Hippocampal formation (tissue), 2 donors: ENCODE measurements around the gene PDE8B.

Experiments used
- DNase-seq, 2 donors: peaks; one replicate each; lab custom pipeline; 2025; lab: John Stamatoyannopoulos, UW

PDE8B gene

DNA sequence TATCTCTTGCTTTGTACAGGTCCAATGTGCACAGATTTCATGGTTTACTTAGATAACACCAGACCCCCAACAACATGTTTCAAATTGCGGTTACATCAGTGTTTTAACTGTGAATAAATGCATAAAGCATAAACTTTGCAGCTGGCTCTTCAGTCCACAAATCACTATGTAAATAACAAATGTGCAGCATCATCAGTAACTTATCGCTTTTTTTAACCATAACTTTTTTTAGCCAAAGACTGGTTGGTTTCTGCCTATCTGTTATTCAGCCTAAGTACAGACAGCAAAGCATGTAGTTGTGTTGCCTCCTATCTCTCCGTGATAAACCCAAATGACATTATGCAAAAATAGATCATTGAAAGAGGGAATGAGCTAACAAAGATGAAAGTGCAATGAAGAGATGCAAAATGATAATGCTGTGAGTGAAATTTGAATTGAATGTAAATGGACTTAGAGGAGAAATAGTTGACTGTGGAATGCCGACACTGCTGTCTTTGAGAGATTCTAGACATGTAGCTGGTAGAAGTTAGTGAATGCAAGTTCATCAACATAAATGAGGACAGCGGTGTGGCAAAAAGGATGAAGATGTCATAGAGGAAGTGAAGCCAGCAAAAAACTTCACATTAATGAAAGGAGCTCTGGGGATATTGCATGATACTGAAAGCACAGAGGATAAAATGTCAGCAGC, 108.8 kb downstream of the PDE8B start:
- DNase-seq, result no peak

- no peak for DNase-seq
Measured at GRCh38 chr5:77321793-77322394, 111.4 kb downstream of the PDE8B start.

- no peak for DNase-seq
Measured at GRCh38 chr5:77322406-77322805, 111.9 kb downstream of the PDE8B start.

DNA sequence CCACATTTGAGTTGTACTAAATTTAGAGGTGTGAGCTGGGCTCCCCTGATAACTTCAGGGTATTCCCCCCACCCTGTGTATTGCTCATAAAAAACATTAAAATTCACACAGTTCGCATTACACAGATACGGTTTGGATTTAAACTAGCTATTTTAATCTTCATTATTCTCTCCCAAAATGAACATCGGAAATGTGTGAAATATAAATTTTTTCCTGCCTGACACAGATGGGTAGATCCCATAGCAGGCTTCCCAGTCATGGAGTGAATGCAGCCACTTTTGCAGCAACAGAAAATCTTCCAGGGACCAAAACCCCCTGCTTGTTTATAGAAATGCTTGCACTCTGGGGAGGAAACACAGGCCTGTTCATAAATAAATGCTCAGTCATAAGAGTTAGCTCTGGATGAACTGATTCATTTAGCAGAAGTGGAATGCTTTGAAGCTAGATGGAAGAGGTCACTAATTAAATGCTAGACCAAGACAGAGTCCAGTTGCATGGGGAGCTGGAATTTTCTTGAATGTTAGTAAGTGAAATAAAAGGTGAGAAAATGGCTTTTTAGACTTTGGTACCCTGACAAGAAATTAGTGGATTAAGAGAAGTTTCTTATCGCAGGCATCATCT, 115.6 kb downstream of the PDE8B start:
- DNase-seq, result no peak

DNA sequence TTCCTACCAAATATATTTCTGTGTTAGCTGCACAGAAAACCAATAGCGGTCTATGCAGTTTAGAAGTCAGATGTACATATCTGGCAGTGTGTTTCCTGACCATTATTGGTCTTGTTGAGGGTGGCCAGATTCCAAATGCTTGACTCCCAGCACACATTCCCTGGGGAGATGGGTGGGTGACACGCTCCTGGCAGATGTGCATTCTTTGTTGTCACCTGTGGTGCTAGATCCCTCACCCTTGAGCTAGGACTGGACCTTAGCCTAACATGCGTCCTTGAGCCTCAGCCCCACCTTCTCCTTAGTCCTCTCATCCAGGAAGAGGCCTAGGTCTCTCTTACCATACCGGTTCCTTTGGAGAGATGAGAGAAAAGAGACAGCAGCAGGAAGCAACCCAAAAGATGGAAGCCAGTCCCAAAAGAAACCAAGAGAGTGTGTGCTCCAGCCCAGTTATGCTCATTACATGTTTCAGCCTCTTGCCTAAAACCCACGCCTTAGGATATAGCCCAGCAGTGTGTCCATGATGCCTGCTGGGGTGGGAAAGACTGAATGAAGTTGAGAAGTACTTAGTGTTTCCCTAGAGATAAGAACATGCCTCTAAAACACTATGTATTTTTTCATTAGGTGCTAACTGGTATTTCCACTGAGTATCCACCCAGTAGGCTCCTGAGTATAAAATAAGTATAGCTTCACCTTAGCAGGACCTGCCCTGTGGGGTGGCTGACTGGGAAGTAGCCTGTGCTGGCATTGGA, 116.7 kb downstream of the PDE8B start:
- no peak for DNase-seq

DNA sequence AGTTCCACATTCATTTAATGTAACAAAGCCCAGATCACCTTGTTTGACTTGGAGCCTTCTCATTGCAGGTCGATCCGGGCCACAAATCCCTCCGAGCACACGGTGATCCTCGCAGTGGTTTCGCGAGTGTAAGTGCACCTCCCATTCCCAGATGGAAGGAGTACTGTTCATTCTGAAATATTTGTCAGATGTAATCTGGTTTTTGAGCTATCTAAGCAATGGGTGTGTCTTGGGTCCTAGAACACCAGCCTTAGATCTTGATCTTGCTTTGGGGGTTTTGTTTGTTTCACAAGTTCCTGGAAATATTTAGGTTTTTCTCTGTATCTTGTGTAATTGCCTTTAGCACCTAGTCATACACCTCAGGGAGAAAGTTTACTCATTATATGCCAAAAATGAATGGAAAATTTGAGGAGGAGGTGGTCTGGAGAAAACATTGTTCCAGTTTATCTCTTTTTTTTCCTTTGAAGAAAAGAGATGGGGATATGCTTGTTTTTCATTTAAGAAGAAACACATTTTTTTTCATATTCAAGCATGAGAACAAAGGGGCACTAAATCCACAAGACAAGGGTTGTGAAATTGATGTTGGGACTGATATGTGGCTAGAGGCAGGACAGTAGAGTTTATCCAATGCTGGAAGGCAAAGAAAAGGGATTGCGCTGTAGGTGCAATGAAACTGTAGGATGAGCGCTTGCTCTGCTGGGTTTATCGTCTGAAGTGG, 118.6 kb downstream of the PDE8B start:
- no peak for DNase-seq

DNA sequence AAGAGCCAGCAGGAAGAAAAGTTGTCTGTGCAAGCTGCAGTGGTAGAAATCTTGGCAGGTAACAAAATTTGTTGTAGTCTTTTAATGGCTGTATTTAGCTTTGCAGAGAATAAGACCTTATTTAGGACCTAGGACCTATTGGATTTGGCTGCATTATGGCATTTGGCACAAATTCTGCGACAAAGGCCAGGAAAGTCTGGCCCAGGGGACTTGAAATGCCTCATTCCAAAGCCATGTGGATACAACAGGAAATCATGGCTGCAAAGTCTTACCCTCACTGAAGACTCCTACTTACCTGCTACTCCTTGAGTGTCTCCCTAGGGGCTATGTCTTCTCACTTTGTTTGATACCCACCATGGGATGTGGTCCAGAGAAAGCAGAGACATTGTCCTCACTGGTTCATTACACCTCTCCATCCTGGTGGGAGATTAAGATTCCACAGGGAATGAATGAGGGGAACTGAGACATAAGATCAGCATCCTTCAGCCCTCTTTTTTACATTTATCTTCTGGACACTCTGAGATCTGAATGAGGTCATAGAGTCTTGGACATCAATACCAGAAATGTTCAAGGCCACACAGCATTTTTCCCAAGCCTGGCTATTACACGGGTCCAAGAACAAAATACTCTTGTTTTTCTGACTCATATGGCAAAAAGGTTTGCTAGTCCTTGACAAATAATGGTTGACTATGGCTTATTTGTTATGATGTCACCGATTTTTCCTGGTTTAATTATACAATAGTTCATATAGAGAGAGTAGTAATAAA, 119.4 kb downstream of the PDE8B start:
- DNase-seq, result no peak

GRCh38 chr5:77333036-77333435, 122.6 kb downstream of the PDE8B start:
- DNase-seq, result no peak

- no peak for DNase-seq
Measured at GRCh38 chr5:77333451-77334123, 123.1 kb downstream of the PDE8B start.

GRCh38 chr5:77337246-77337645, 126.8 kb downstream of the PDE8B start:
- DNase-seq, result no peak

- no peak for DNase-seq
Measured at GRCh38 chr5:77337686-77338085, 127.2 kb downstream of the PDE8B start.

GRCh38 chr5:77339337-77339890, 128.9 kb downstream of the PDE8B start:
- DNase-seq, result no peak

DNA sequence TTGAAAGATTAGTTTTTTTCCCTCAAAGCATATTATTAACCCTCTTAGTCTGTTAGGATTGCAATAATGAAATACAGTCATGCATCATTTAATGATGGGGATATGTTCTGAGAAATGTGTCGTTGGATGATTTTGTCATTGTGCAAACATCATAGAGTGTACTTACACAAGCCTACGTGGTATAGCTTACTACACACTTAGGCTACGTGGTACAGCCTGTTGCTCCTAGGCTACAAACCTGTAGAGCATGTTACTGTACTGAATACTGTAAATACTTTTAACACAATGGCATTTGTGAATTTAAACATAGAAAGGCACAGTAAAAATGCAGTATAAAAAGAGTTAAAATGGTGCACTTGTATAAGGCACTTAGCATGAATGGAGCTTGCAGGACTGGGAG, 132.7 kb downstream of the PDE8B start:
- DNase-seq, result no peak

GRCh38 chr5:77347435-77348098, 137.1 kb downstream of the PDE8B start:
- no peak for DNase-seq

DNA sequence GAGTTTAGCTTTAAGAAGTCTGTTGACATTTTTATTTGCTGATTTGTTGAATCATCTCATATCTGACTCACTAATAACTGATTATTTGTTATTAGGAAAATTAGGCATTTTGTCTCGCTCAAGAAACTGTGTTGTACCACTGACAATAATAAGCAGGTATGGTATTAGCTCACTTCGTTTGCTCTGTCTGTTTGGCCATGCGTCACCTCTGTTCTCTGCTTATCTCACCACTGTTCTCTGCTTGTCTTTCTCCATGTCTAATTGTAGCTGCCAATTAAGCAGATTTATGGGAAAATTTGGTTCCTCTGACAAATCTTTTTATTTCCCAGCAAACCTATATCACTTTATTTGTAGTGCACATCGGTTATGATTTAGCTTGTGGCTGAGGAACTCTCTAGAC, 142.8 kb downstream of the PDE8B start:
- DNase-seq, result no peak

GRCh38 chr5:77354454-77354853, 144.0 kb downstream of the PDE8B start:
- no peak for DNase-seq

DNA sequence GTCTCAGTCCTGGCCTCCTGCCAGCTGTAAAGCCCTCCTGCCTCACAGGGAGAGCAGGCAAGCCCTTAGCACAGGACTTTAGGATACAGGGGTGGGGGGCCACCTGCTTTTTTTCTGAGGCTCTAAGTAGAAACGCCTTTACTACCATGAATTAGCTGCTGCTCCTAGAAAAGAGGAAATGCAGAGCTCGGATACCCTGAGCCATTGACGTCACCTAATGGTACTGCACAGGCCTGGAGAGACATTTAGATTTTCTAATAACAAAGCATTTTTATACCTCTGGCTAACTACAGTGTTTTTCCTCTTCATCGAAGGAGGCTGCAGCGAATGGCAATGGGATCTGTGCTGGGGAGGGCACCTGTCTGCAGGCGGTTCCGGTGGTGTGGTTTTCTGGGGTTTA, 144.6 kb downstream of the PDE8B start:
- DNase-seq, result no peak

DNA sequence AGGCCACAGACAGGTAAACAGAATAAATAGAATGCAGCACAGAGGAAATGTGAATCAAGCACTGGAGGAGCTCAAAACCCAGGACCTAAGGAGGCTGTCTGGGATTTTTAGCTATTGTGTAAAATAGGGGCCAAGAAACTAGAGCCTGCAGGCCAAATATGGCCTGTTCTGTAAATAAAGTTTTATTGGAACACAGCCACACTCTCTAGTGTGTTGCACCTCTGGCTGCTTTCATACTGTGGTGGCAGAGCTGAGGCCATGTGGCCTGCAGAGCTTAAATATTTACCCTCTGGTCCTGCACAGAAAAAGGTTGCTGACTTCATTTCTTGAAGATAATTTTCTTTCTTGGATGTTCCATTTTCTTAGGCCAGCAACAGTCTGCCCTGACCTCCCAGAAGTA, 145.3 kb downstream of the PDE8B start:
- DNase-seq, result no peak

DNA sequence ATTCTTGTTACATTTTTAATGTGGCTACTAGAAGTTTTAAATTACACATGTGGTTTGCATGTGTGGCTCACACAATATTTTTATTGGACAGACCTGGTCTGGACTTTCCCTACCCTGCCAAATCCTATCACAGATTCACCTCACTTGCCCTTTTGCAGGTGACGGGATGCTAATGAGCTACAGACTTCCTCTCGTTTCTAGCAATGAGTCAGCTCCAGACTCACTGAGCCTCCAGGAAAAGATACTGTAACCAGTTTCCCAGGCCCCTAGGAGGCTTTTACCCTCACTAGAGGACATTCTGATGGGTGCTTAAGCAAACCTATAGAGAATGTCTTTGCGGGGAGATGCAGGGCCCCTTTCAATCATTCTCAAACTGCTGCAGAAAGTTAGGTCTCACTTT, 146.3 kb downstream of the PDE8B start:
- no peak for DNase-seq
